GM19238 (cell line): ENCODE results near the gene ARHGAP28.
"Not testable (repeated sequence)": the region's sequence is repeated elsewhere in the genome, so short reads cannot be mapped to it uniquely, and the experiment has no call there.

Experiments
- DNase-seq: peaks from one replicate; pipeline ENCODE4 v3.0.0; 2011; ENCODE audit warnings: low spot score; ENCODE audit not compliant: insufficient read length

Gene ARHGAP28

GRCh38 chr18:6773777-6774176 is 44.3 kb downstream of the ARHGAP28 start:
- DNase-seq: no peak

DNA sequence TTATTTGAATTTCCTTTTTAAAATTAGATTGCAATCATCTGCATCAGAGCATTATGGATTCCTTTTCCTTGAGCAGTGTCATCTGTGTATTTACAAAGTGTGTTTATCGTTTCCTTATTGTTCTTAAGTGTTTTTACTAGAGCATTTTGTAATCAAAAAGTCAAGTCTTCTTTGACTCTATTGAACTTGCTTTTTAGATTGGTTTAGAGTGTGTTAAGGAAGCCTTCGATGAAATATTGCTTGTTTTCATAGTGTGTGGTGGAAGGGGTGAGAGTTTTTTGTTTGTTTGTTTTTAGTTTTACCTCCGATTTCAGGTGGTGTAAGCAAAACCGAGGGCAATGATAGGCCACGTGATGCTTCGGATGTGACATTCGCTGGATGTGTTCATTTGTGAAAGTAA is 45.7 kb downstream of the ARHGAP28 start:
- DNase-seq: no peak

DNA sequence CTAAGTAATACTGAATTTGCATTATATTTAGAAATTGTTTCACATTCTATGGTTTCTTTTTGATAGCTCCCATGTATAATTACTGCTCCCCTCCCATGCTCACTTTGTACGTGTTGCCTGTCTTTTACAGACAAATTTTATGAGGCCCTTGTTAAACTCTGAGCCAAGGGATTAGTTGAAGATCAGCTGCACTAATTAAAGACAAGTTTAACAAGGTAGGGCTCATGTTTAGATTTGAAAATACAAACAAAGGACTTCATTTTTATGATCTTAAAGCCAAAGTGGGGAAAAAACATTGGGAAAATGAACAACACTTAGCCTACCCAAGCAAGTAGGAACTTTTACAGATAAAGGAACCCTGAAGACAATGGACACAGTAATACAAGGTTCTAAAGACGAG is 46.2 kb downstream of the ARHGAP28 start:
- no peak for DNase-seq

GRCh38 chr18:6776188-6776587 is 46.7 kb downstream of the ARHGAP28 start:
- DNase-seq: no peak

DNA sequence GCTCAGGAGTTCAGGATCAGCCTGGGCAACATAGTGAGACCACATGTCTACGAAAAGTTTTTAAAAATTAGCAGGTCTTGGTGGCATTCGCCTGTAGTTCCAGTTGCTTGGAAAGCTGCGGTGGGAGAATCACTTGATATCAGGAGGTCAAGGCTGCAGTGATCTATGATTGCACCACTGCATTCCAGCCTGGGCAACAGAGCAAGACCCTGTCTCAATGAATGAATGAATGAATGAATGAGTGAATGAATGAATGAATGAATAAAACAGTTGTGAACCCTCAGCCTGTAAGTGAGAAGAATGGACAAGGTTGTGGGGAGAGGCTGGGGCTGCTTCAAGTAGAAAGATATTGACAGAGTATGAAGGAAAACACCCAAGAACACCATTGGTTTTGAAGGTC is 48.0 kb downstream of the ARHGAP28 start:
- DNase-seq: no peak

DNA sequence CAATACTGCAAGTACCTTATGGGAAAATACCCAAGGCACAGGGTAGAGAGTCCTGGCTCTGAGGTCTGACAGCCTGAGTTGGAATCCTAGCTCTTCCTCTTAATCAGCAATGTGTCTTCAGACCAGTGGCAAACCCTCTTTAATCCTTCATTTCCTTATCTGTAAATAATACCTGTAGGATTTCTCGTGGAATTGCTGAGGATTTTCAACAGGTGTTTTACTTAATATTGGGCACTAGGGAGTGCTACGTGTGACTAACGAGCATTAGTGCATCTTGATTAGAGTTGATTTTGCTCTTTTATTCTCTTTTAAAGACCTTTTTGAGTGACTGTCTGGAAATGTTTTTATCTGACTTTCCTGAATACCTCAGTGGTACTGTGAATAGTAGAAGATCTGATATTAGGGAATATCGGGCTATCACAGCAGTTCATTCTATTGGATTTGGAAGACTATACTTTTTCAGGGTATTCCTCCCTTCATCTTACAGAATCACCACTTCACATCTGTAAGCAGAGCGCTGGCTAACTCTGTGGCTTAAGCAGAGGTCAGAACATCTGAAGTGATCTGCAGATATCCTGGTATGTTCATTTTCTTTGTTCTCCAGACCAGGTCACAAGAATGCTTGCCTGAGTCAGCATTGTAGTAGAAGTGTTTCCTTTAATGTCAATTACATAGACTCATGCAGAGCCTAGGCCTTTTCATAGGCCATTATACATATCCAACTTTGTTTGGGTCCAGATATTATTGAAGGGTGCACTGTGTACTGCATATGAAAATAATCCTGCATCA is 49.1 kb downstream of the ARHGAP28 start:
- no peak for DNase-seq

DNA sequence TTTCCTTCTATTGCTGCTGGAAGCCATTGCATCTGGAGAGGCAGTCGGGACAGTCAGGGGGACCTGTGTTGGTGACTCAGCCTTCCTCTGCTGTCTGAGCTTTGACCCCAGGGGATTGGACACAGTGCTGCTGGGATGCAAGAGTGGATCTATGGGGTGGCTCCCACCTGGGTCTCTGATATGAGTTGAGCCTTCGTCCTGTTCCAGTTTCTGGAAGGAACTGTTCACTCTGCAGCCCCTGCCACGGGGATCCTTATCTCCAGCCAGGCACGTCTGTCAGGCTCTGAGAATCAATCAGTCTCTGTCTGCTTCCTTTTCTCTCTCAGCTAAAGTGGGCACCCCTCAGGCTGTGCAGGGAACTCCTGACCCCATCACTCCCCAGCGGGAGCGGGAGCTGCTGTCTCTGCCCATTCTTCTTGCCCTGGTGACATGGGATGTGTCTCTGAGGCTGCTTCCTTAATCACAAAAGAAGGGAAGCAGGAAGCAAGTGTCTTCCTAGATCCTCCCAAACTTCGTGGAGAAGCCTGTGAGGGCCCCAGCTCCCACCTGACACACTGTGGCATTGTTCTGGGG is 51.7 kb downstream of the ARHGAP28 start:
- no peak for DNase-seq

GRCh38 chr18:6781796-6782195 is 52.3 kb downstream of the ARHGAP28 start:
- DNase-seq: no peak

GRCh38 chr18:6782861-6783260 is 53.3 kb downstream of the ARHGAP28 start:
- DNase-seq: no peak

- DNase-seq: no peak
These were observed 54.5 kb downstream of the ARHGAP28 start for GRCh38 chr18:6784046-6784445.

GRCh38 chr18:6785001-6785400 is 55.5 kb downstream of the ARHGAP28 start:
- DNase-seq: no peak

DNA sequence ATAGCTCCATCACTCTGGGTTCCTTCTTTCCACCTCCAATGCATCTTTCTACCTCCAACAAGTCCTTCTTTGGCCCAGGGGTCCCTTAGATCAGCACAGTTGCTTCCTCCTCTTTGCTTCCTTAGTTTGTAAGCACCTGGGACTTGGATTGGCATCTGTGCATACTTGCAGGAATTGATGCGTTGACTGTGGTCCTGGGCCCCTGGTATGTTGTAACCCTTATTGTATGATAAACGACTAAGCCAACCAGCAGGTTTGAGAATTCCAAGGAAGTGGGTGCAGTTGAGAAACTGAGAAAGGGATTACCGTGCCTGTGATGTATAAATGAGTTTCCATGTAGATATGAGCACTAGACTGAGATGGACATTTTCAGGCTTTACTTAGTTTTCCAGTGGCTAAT is 55.9 kb downstream of the ARHGAP28 start:
- DNase-seq: no peak

DNA sequence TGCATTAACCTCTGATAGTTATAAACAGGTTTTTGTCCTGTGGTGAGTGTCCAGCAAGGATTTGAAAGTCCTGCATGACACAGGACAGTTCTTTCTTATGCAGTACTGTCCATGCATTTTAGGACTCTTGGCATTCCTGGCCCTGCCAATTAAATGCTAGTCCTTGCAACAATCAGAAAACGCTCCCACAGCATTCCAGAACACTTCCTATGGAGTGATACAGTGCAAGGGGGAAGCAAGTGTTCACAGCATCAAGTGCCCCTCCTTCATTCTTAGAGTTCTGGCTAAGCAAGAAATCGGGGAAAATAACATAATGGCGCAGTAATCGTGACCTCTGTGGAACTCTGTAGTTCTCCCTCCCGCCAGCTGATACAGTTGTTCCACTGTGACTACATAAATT is 62.9 kb downstream of the ARHGAP28 start:
- no peak for DNase-seq

DNA sequence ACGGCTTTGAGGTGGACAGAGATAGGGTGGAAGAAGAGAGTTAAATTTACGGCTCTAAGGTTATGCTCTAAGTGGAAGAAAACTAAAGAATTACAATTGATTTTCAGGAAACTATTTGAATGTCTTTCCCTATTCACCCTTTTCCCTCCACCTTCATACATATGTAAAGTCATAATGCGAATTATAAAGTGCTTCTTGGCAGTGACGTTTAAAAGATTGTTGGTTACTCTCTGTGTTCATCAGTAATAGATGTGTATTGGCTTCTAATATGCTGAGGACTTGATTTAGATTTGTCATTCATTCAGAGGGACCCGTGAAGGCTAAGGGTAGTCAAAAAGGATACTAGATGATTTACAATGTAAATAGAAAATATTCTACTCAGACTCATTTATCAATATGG is 63.9 kb downstream of the ARHGAP28 start:
- DNase-seq: no peak

GRCh38 chr18:6793986-6794385 is 64.5 kb downstream of the ARHGAP28 start:
- no peak for DNase-seq

DNA sequence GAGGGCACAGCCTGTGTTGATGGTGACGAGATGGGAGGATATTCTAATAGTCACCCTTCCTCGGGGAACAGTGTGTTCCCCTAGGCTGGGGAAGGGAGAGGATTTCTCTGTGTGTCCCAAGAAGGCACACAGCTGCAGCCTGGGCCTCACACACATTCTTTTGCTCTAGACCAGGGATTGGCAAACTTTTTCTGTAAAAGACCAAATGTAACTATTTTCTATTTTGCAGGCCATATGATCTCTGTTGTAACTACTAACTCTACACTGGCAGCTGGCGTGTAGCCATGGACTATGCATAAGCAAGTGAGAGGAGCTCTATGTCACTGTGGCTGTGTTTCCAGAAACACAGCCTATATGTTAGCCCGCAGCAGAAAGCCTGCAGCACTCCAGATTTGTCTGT is 65.8 kb downstream of the ARHGAP28 start:
- no peak for DNase-seq

GRCh38 chr18:6796511-6796910 is 67.0 kb downstream of the ARHGAP28 start:
- no peak for DNase-seq

- no peak for DNase-seq
These were observed 67.7 kb downstream of the ARHGAP28 start for GRCh38 chr18:6797171-6797570.

DNA sequence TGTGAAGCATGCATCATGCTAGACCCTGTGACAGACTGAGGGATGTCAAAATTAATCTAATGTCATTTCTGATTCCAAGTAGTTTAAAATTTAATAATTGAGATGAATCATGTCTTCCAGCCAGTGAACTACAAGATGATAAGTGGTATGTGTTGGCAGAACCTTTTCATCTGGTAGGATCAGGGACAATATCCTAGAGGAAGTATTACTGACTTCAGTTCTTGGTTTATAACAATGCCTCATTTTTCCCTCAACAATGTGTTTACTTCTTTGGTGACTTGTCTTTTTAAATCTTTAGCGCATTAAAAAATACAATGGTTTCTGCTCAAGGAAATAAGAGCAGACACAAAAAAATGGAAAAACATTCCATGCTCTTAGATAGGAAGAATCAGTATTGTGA is 69.4 kb downstream of the ARHGAP28 start:
- no peak for DNase-seq

- not testable (repeated sequence) for DNase-seq
These were observed 70.8 kb downstream of the ARHGAP28 start for GRCh38 chr18:6800309-6800708.

- DNase-seq: no peak
These were observed 78.2 kb downstream of the ARHGAP28 start for GRCh38 chr18:6807515-6808257.

DNA sequence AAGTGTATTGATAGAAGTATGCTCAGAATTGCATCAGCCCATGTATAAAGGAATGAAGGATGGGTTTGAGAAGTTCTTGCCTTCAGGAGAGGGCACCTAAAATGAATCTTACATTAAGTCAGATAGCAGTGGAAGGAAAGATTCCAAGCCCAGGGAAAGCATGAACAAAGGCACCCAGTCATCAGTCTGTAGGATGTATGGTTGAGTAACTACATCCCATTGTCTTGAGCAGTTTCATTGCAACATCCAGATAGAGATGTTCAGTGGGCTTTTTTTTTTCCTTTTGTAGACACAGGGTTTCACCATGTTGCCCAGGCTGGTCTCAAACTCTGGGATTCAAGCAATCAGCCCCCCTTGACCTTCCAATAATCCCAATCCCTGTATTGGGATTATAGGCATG is 80.7 kb downstream of the ARHGAP28 start:
- no peak for DNase-seq

- no peak for DNase-seq
These were observed 82.3 kb downstream of the ARHGAP28 start for GRCh38 chr18:6811816-6812215.
